Activated CD8-positive, alpha-beta memory T cell treated with anti-CD3 and anti-CD28 coated beads for 1 hour (primary cell): ENCODE measurements around the gene HORMAD2.
A peak's percentile ranks its signal among the peaks of the same experiment; 100 is the strongest.
"Not testable (repeated sequence)": the region's sequence is repeated elsewhere in the genome, so short reads cannot be mapped to it uniquely, and the experiment has no call there.

ENCODE experiments used
- DNase-seq, 2 donors: peaks; one replicate each; pipeline ENCODE4 v3.0.0-alpha.2; 2020; ENCODE audit warnings: low read depth in 1 of 2; ENCODE audit errors: extremely low read depth in 1 of 2

Gene HORMAD2

DNA sequence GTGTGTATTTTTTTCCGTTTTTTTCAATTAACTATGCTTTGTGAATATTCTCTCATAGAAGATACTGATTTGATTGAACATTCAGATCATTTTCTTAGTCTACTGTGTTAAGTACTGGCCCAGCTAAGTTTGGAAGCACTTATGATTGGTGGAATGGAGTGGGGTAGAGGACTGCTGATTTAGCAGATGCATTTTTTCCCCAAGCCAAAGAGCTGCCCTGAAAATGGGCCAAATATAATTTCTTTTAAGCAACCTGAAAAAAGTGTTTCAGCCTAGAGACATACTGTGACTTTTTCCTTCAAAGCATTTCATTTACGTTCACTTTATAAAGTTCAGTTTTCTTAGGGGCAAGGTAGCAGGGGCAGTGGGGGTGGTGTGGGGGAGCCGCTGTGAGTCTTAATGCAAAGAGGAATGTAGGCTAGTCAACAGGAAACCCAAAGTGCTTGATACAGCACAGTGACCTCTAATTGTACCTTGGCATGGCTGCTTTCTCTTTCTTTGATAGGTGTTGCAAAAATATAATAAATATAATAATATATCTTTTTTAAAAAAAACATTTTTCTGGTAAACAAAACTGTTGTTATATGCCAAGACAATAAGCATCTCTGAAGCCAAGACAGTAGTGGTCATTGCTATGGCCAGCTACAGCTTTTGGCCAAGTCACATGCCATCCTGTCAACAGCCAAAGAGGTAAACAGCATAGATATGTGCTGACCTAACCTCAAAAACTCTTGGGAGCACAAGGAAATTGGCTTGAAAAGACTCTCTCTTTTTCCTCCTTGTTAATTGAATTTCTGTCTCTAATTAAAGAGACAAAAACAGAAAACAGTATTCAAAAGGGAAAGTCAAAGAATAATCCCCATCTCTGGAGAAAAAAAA is 107.5 kb downstream of the HORMAD2 start:
- DNase-seq, result no peak

DNA sequence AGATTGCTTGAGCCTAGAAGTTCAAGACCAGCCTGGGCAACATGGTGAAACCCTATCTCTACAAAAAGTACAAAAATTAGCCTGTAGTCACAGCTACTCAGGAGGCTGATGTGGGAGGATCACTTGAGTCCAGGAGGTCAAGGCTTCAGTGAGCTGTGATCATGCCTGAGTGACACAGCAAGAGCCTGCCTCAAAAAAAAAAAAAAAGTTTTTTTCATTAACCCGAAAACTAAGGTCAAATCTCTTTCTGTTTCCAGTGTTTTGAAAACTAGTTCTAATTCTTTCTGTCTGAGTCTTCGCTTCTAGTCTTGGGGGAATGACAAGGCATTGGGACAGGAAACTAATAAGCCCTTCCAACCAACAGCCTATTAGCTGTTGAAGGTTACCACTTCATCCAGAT is 108.6 kb downstream of the HORMAD2 start:
- no peak for DNase-seq

DNA sequence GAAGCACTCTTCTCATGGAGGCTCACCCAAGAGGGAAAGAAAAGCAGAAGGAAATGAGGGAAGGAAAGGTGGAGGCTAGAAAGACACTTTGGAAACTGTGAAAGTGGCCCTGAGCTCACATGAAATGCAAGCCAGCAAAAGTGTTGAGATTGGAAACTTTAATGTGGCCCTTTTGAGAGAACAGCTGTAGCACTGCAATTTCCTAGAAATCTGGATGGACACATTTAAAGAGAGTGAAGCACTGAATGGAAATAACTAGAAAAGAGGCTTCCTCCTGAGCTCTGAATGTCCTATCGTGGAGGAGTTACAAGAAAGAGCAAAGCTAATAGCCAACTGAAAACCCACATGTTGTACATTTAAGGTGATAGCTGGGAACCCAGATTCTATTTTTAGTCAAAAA is 110.3 kb downstream of the HORMAD2 start:
- DNase-seq, result no peak

DNA sequence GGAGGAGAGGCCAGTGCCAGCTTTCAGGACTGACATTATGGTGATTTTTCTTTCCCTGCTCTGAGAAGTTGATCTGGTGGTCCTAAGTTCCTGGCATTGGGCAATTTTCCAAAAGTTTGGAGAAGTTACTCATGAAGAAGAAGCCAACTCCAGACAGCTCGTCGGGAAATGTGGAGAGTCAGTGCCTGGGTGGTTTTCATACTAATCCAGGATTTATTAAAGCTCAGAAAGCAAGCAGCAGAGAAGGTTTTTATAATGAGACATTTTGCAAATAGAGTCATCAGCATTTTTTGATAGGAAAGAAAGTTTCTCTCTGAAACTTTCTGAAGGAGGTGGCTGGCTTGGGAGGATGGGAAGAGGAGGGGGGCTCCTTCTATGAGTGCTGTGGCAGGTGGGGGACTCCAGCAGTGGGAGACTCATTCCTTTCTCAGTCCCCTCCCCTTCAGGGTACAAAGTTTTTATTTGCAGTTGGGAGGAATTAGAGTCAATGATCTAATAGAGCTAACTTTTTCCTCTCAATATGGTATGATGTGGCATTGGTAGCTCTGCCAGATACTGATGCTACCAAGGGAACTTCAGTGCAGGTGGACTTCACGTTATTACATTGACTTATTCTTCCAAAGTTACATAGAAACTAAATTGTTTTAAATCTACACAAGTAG is 110.9 kb downstream of the HORMAD2 start:
- DNase-seq, result no peak

DNA sequence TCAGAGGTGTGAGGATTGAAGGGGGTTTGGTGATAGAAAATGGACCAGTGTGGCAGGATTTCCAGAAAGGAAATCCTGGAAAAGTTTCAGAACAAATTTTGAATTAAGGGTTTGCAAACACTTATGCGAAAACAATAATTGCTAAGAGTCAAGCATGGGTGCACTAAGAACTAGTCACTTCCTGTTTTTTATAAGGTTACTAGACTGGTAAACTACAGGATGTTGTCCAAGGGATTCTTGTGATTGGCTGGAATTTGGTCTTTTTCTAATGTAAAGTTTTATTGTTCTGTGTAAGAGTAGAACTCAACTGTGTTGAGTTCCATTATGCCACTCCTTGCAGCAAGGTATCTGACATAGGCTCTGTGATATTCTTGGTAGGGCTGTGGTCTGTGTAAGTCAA is 112.2 kb downstream of the HORMAD2 start:
- no peak for DNase-seq

DNA sequence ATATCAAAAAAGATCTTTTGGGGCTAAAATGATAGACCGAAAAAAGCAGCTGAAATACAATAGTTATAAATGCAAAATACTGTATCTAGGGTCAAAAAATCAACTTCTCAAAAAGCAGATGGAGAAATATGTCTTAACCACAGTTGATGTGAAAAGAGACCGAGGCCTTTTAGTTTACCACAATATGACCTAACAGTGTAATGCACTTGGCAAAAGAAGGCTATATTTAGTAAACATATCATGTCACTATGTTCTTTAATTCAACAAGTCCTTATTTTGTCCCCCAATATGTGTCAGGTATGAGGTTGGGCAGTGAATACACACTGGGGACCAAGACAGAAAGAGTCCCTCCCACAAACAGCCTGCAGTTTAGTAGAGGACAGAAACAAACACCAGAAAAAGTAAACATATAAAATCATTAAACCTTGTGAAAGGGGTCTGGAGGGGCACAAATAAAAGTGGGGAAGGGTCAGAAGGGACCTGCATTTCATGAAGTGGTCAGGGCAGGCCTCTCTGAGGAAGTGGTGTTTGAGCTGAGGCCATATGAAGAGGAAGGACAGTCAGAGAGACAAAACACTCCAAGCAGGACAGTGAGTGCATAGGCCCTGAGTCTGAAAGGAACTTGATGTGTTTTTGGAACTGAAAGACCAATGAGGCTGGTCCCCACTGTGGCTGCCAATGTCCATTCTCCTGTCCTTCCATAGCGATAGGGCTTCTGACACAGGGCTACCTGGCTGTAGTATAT is 112.9 kb downstream of the HORMAD2 start:
- DNase-seq, result no peak

DNA sequence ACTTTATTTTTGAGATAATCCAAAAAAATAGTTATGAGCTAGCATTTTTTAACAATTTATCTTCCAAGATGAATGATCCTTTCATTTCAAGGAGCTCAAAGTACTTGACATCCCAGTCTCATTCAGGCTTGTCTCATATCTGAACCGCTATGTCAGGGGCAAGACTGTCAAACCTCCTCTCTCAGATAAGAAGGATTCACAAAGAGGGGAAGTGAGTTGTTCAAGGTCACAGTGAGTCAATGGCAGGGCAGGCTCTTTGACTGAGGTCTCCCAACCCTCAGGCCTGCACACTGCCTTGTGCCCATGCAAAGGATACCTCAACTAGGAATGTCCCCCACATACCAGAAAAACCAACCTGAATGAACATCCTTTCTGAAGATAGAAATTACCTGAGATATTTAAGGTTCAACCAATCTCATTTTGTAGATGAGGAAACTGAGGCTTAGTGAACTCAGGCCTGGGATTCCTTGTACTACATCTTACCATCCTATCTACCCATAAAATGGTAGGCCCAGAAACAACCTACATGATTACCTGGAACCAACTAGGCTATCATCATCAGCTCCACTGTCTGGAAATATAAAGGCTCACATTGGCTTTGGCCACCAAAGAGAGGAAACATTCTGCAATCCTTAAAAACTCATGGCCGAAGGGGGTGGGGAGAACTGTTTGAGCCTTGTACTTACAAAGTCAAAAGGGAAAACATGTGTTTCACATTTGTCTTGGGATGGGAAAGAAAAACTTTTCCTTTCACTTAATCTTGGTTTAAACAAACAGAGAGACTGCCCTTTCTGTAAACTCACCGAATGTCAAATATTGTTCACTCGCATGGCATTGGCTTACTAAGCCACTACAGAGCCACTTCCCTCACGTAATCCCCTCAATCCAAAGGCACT is 115.2 kb downstream of the HORMAD2 start:
- no peak for DNase-seq

DNA sequence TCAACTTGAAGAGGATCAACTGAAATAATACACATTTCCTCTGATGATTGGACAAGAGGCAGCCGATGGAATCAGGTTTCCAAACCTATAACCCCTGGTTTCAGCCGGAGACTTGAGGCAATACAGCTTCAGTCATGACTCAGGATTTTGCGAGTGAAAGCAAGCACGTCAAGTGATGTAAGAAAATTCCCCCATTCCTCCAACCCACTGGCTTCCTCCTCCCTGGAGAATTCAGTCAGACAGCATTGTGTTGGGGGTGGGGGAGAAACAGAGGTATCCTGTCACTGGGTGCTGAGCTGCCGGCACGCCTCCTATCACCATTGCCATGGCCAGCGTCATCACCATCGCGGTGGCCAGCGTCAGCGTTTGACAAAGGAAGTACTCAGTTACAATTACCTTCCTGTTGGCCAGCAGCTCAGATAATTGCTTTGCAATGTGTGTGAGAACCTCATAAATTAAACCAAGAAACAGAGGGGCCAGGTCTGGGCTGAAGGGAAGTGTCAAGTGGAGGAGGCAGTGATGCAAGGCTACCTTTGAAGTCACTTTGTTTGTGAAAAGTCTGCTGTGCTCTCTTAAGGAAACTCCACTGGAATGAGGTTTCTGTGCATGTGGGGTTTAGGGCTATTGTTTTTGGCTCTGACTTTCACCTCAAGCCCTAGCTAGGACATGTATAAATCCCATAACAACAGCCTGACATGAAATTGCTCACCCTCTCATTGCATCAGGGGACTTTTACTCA is 116.0 kb downstream of the HORMAD2 start:
- DNase-seq, result peak; percentile 10 to 18

DNA sequence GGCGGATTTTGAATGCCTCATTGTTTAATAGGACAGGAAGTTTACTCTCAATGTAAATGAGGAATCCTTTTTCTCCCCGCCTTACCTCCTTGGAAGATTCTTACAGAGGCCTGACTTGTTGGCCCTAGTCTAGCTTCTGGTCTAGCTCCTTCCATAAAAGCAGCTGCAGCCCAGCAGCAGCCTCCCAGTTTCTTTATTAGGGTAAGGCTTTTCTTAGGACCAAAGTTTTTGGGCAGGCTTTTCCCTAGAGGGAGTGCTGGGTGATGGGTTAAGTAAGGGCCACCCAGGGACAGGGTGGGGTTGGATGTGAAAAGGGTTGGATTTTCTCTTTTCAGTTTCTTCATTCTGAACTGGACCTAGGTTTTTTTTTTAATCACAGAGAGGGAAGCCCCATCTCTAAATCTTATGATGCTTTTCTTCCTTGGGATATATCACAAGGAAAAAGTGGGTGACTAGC is 116.6 kb downstream of the HORMAD2 start:
- no peak for DNase-seq

DNA sequence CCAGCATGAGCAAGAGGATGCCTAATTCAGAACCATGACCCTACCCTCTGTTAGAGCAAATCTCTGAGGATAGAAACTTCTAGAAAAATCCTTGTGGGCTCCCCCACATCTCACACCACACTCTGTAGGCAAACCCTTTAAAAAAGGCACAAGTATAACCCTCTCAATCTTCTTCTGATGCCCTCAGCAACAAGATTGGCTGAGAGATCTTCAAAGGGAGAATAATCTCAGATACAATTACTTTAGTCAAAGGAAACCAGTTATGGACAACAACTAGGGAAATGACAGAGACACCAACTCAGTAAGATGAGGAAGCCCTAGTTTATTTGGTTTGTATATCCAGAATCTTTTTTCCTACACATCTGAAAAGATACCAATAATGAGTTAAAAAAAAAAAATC is 117.1 kb downstream of the HORMAD2 start:
- DNase-seq, result no peak

DNA sequence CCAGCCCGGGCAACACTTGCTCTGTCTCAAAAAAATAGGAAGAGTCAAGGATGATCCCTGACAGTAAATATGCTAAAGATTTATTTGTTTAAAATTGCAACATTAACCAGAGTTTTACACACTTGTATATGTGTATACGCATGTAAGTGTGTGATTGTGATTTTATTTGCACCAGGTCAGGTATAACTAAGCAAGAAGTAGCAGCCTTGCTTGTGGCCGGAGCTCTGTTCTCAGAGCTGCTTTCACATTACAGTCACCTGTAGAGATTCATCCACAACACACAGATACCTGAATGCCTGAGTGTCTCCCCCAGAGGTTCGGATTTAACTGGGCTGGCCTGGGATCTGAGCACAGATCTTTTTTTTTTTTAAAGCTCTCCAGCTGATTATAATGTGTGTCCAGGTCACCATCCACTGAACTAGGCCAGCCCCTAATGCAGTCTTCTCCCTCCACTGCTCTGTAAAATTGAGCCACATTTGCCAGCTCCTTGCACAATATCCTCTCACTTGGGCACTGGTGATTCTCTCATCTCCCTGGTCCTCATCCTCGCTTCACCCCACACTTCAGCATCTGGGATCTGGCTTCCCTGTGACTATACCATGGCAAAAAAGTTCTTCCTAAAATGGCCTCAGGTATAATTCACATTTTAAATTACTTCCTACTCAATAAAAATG is 118.0 kb downstream of the HORMAD2 start:
- no peak for DNase-seq

DNA sequence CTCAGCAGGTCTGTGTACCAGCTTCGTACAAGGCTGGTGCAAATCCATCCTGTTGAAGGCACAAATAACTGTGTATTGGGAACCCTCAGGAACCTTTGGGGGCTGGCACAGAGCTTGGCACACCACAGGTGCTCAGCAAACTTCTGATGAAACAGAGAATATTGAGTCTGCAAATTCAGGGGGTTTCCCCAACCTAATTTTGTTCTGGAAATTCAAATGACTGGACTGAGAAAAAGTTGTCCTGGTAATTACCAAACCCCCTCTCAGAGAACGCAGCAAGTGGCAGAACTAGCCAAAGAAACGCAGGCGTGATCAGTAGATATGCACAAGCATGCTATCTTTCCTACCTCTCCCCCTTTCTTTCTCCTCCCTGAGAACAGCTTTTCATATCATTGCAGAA is 118.7 kb downstream of the HORMAD2 start:
- no peak for DNase-seq

DNA sequence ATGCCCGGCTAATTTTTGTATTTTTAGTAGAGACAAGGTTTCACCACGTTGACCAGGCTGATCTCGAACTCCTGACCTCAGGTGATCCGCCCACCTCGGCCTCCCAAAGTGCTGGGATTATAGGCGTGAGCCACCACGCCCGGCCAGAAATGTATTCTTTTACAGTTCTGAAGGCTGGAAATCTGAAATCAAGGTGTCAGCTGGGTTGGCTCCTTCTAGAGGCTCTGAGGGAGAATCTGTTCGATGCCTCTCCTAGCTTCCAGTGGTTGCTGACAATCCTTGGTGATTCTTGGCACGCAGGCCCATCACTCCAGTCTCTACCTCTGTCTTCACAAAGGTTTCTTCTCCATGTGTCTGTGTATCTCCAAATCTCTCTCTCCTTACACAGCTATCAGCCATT is 120.6 kb downstream of the HORMAD2 start:
- DNase-seq, result not testable (repeated sequence)

DNA sequence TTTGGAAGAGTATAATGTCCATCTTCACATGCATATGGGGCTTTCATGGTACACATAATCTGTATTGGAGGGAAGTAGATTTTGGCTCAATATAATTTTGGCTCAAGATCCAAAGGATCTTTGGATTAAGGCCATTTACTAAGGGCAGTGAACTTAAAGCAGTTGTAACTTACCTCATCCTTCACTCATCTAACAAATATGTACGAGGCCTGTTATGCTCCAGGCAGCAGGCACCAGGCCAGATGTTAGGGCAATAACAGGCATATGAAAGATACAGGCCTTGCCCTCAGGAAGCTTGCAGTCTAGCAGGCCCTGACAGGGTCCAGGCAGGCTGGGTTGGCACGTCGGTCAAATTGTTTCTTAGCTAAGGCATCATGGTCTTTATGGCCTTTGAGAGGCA is 121.7 kb downstream of the HORMAD2 start:
- no peak for DNase-seq

DNA sequence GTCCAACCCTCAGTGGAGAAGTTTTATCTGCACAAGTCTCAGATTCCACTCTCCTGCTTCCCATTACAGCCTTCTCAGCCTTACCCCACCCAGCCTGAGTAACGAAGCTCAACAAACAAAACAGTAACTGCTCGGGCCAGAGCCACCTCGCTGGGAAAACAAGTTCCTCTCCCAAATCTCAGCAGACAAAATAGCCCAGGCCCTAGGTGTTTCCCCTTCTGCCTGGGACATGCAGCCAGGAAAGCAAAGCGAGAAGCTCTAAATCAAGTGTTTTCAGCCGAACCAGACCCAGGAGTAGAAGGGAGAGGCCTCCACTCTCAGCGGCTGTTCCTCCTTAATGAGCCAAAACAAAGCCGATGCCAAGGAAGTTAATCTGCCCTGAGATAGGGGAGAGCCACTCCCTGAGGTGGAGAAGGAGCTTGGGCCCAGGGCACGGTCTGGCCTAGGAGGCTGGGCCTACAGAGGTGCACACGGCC is 122.3 kb downstream of the HORMAD2 start:
- no peak for DNase-seq

DNA sequence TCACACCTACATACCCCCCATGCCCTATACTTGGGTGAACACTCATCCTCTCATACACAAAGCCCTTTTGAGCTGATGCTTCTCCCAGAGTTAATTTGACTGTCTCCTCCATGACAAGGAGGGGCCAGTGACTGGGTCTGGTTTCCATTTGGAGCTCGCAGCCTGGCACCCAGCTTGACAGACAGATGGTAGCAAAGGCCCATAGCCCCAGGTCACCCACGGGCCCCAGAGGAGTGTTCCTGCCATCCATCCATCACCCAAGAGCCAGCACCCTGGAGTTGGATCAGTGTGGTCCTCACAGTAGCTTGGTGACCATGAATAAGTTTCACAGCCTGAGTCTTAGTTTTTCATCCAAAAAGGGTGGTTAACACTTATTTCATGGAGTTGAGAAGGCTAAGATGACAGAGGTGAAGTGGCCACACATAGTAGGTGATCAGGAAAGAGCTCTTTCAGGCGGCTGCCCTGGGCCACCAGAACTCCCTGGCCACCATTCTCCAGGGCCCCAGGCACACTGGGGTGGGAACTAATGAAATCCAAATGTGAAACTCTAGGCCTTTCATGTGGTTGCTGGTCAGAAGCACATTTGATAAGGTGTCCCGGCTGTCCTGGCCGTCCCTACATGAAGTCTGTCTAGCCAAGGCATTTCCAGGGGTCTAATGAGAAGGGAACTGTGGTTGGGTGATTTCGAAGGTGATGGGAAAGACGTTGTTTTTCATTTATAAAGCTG is 123.9 kb downstream of the HORMAD2 start:
- DNase-seq, result no peak

DNA sequence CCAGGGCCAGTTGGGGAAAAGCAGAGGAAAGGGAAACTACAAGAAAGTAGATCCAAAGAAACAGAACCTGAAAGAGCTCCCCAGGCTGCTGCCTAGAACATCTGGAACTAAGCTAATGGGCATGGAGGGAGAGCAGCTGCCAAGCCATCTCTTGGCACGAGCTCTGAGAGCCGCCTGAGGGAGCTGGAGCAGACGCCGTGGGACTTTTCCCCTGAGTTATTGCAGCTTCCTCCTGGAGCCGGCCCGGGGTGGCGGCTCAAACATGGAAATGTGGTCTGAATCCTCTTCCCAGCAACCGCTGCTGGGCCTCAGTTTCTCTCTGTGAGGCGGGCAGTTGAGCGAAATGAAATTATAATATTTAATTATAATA is 124.5 kb downstream of the HORMAD2 start:
- no peak for DNase-seq

DNA sequence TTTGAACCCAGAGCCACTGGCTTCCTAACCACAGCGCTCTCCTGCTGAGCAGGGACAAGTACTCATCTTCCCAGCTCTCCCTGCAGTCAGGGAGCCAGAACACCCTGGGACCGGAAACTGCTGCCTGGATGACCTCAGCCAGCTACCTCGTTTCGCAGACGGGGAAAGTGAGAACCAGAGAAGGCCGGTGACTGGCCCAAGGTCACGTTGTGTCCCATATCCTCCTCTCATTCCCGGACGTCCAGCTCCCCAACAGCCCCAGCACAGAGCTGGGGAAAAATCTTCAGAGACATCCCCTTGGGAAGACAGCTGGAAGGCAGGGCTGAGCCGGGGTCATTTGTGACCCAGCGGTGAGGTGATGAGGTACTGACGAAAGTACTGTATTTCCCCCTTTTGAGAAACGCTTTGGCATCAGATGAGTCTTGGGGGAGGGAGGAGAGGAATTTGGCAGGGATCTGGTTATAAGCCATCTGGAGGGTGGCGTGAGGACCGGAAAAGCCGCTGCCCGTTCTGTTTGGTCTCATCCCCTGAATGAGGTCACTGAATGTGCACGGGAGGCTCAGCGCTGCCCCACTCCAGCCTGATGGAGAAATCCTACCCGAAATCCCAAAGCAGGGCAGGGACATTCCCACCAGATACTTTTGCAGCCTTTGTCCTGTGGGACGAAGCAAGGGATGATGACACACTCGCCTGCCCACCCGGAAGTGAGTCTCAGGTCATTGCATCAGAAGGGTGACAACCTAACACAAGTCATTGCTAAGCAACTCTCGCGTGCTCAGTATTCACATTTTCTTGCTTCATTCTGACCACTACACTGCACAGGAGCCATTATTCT is 125.2 kb downstream of the HORMAD2 start:
- no peak for DNase-seq
